Adrenal gland (tissue), 12 donors: ENCODE results near the gene SP3. TPM values are rescaled to one million over a fixed set of nuclear protein-coding genes. Genes with fewer than 3 reads are reported as not detected.

Source experiments
- DNase-seq, 7 donors: peaks; one replicate each; pipeline ENCODE4 v3.0.0-alpha.2; 2019 to 2020
- H3K27ac ChIP-seq, 5 donors: fragments of 200-600 bp; sonication (generic) in 4 of 5; 1 replicate in 3 of 5; 2 replicates in 2 of 5; pipeline versions ENCODE4 v1.5.1 to v1.8.0; 2016 to 2020; ENCODE audit warnings: mild to moderate bottlenecking in 1 of 5
- H3K27me3 ChIP-seq: fragments of 200-600 bp; 2 replicates; pipeline ENCODE4 v1.8.0; 2021
- H3K36me3 ChIP-seq, 2 donors: fragments of 200-600 bp; replicated peaks in 1 of 2; 1 replicate in 1 of 2; 2 replicates in 1 of 2; pipeline versions ENCODE4 v1.5.1 to v1.8.0; 2018 to 2022
- H3K4me1 ChIP-seq, 2 donors: fragments of 200-600 bp; replicated peaks in 1 of 2; 1 replicate in 1 of 2; 2 replicates in 1 of 2; pipeline versions ENCODE4 v1.5.1 to v1.8.0; 2018 to 2021
- H3K4me3 ChIP-seq, 4 donors: fragments of 200-600 bp; sonication (generic) in 3 of 4; one replicate each; pipeline ENCODE4 v1.5.1; 2016 to 2018
- H3K9me3 ChIP-seq, 3 donors: fragments of 200-600 bp; sonication (generic) in 1 of 3; replicated peaks in 1 of 3; 1 replicate in 2 of 3; 2 replicates in 1 of 3; pipeline versions ENCODE4 v1.5.1 to v1.8.0; 2016 to 2021
- POLR2A ChIP-seq, 2 donors: fragments of 450-650 bp; IDR thresholded peaks; one replicate each; pipeline ENCODE4 v1.6.1; 2017; ENCODE audit warnings: antibody characterized with exemption in 2 of 2, mild to moderate bottlenecking in 2 of 2, moderate library complexity in 1 of 2
- WGBS, 4 donors: extraction: QIAGEN DNeasy Blood & Tissue Kit in 2 of 4; methylation state at CpG; one replicate each; pipeline versions ENCODE4 v1.1.5 to v1.1.7; 2013 to 2017; 5-methylcytosine and 5-hydroxymethylcytosine counted together
- intact Hi-C, 2 donors: fragments of 100-400 bp; cut with DNase I; formaldehyde crosslinking; loops; one replicate each; pipeline versions ENCODE4 v1.14.1 to v1.15.0; 2022 to 2023
- polyA plus RNA-seq, 3 donors: library from polyadenylated mRNA; stranded (reverse); fragments of 200-250 nt in 2 of 3; fragments of 350-450 nt in 1 of 3; fragmentation: Illumina TruSeq in 1 of 3; extraction: RNeasy Lipid Tissue Mini Kit (QIAGEN cat#74804) in 1 of 3; gene quantifications; one replicate each; pipeline ENCODE4 v1.2.3, GENCODE V29; 2013 to 2014
- total RNA-seq, 9 donors: library from RNA; depleted of rRNA in 4 of 9; stranded (reverse); fragments of >200 nt in 4 of 9; fragments of 120-200 nt in 1 of 9; fragmentation: NEBNext Ultra II Directional in 1 of 9; extraction: Animal tissue kit (Norgen Biotek cat#: 25700) in 1 of 9; gene quantifications; one replicate each; pipeline versions ENCODE4 v1.1.0 to v1.2.4, GENCODE V29; 2013 to 2023
- TF ChIP-seq, protein P1 (sequence below), 6 experiments: fragments of 450-650 bp in 4 of 6; fragments of 200-600 bp in 2 of 6; sonication (generic) in 1 of 6; IDR thresholded peaks; 1 replicate in 5 of 6; 2 replicates in 1 of 6; pipeline versions ENCODE4 v1.5.1 to v1.8.0; 2016 to 2021; ENCODE audit warnings: antibody characterized with exemption in 6 of 6, mild to moderate bottlenecking in 2 of 6, moderate library complexity in 1 of 6
- donor health status: healthy with polysubstance abuse.
- donor health status: Bipolar disorder and iron deficiency.
- donor health status: DM: yes; HTN: yes; CAD: no.
- donor health status: DM: no; HTN: no; CAD: no.
- donor health status: DM: no; HTN: no; CAD: no.
- donor health status: DM: yes; HTN: yes; CAD: no.

SP3 gene
- total and polyA plus RNA-seq, 12 donors: 8.9 to 118 (median 54.4) TPM

DNA sequence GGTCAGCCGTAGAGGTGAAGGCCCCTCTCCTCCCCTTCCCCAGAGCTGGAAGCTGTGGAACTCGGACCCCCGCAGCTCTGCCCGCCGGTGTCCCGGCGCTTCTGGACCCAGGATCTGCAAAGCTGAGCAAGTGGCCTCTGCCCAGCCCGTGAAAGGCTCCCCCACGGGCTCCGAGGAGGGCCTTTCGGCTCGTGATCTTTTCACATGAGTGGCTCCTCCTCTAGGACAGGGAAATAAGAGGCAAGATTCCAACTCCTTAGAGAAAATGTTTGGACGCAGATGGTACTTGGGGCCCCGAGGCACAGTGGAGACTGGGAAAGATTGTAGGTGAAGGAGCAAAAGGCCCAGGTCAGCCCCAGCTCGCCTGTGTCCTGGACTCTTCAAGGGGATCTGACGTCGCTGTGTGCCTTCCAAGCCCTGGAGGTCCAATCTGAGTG, 48.2 kb upstream of the SP3 start:
- H3K9me3 ChIP-seq: no peaks in the 10 kb centered on the region
- H3K4me1 ChIP-seq: peaks cover 12 to 19% of the 10 kb centered on the region in 2 donors
- H3K27me3 ChIP-seq: no peaks in the 10 kb centered on the region
- WGBS, 4 donors: 35 to 51% (median 41%) methylated on average over 15 to 17 of the region's 17 CpGs
- peak in 6 of 7 donors; percentile 34 to 68 (median 41) for DNase-seq
- peak overlapping the region; percentile 48 to 86 (median 84) for H3K27ac ChIP-seq
- no peaks in the 10 kb centered on the region for H3K36me3 ChIP-seq
- H3K4me3 ChIP-seq: peak overlapping the region in 2 of 4 donors; percentile 52 to 54
- peak in 1 of 2 donors; percentile 65 for TF ChIP-seq POLR2A (IDR thresholded peaks at IDR 0.05)
- TF ChIP-seq, protein P1, sequence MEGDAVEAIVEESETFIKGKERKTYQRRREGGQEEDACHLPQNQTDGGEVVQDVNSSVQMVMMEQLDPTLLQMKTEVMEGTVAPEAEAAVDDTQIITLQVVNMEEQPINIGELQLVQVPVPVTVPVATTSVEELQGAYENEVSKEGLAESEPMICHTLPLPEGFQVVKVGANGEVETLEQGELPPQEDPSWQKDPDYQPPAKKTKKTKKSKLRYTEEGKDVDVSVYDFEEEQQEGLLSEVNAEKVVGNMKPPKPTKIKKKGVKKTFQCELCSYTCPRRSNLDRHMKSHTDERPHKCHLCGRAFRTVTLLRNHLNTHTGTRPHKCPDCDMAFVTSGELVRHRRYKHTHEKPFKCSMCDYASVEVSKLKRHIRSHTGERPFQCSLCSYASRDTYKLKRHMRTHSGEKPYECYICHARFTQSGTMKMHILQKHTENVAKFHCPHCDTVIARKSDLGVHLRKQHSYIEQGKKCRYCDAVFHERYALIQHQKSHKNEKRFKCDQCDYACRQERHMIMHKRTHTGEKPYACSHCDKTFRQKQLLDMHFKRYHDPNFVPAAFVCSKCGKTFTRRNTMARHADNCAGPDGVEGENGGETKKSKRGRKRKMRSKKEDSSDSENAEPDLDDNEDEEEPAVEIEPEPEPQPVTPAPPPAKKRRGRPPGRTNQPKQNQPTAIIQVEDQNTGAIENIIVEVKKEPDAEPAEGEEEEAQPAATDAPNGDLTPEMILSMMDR (IDR thresholded peaks at IDR 0.05): no peak
- intact Hi-C loops: no loop called here

DNA sequence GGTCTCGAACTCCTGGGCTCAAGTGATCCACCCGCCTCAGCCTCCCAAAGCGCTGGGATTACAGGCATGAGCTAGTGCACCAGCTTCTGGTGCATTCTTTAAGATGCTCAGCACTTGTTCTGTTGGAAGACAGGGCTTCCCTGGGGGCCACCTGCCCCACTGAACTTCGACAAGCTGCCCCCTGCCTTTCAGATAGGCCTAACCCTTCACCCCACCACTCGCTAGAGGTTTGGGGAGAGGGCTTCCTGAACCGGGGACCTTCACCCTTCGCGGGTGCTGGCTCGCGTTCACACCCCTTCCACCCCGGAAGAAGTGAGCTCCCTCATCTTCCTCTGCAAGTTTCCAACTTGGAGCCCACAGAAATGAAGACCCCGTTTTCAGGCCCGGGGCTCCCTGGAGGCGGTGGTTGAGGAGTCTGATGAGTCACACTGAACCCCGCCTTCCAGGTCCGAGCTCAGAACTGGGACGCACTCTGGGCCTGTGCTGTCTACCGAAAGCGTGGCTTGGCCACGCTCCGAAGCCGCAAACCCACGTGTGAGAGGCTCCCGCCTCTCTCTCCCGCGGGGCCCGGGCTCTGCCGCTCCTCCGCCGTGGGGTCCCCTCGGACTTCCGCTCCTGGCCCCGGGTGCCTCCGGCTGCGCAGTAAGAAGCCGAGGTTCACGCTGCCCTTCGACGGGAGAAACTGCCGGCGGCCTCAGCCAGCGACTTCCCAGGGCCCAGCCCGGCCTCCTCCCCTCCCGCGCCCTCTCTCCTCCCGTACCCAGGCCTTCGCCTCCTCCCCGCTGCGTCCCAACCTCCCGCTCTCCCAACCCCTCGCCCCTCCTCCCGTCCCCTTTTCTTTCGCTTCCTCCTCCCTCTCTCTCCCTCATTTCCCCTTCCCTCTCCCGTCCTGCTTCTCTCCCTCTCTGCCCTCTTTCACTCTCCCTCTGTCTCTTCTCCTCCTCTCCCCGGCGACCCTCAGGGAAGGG, 47.5 kb upstream of the SP3 start:
- intact Hi-C loops: no loop called here
- Histone ChIP-seq H3K9me3 (no peaks in the 10 kb centered on the region), H3K27me3 (no peaks in the 10 kb centered on the region), H3K4me1 (peaks cover 12 to 19% of the 10 kb centered on the region in 2 donors), H3K36me3 (no peaks in the 10 kb centered on the region), H3K27ac (peak overlapping the region; percentile 48 to 86 (median 84)), H3K4me3 (peak overlapping the region in 2 of 4 donors; percentile 52 to 54)
- TF ChIP-seq, protein P1 (IDR thresholded peaks at IDR 0.05): no peak
- no peak for TF ChIP-seq POLR2A (IDR thresholded peaks at IDR 0.05)
- WGBS, 4 donors: 16 to 32% (median 23%) methylated on average over 30 to 56 of the region's 56 CpGs
- DNase-seq: peak; percentile 64 to 80 (median 72)

- H3K36me3 ChIP-seq: no peaks in the 10 kb centered on the region
- peaks cover 12 to 19% of the 10 kb centered on the region in 2 donors for H3K4me1 ChIP-seq
- no peaks in the 10 kb centered on the region for H3K27me3 ChIP-seq
- no peak overlapping the region for H3K4me3 ChIP-seq
- TF ChIP-seq POLR2A (IDR thresholded peaks at IDR 0.05): no peak
- TF ChIP-seq, protein P1 (IDR thresholded peaks at IDR 0.05): no peak
- no peak for DNase-seq
- H3K9me3 ChIP-seq: no peaks in the 10 kb centered on the region
- intact Hi-C loops: no loop called here
- H3K27ac ChIP-seq: no peak overlapping the region
- 98 to 100% (median 99%) methylated on average over 2 of the region's 2 CpGs for WGBS, 4 donors
These were observed 46.6 kb upstream of the SP3 start for GRCh38 chr2:174011796-174012195.

GRCh38 chr2:174011173-174011572, 46.0 kb upstream of the SP3 start:
- Histone ChIP-seq H3K9me3 (no peaks in the 10 kb centered on the region), H3K36me3 (no peaks in the 10 kb centered on the region), H3K4me1 (peaks cover 12 to 19% of the 10 kb centered on the region in 2 donors), H3K4me3 (no peak overlapping the region), H3K27ac (no peak overlapping the region), H3K27me3 (no peaks in the 10 kb centered on the region)
- no peak for DNase-seq
- no peak for TF ChIP-seq POLR2A (IDR thresholded peaks at IDR 0.05)
- TF ChIP-seq, protein P1 (IDR thresholded peaks at IDR 0.05): no peak
- intact Hi-C loops: no loop called here
